GM23248 (cell line): ENCODE results near the gene LGALS12.
"Not testable (repeated sequence)": the region's sequence is repeated elsewhere in the genome, so short reads cannot be mapped to it uniquely, and the experiment has no call there.

ENCODE experiments used
- EZH2 ChIP-seq: fragments of 200-600 bp; sonication (generic); IDR thresholded peaks from 2 replicates; pipeline ENCODE4 v1.6.1; 2018; ENCODE audit warnings: antibody characterized with exemption, mild to moderate bottlenecking; ENCODE audit not compliant: insufficient read depth, poor library complexity, severe bottlenecking
- EZH2phosphoT487 ChIP-seq: fragments of 200-600 bp; sonication (generic); IDR thresholded peaks from 2 replicates; pipeline ENCODE4 v1.6.1; 2018; ENCODE audit warnings: antibody characterized with exemption, moderate library complexity, mild to moderate bottlenecking, low read depth; ENCODE audit not compliant: insufficient read depth

GRCh38 chr11:63550156-63550700 is 44.3 kb downstream of the LGALS12 start:
- not testable (repeated sequence) for TF ChIP-seq EZH2phosphoT487, EZH2
